ENCODE results near the gene NUMA1.

DNA sequence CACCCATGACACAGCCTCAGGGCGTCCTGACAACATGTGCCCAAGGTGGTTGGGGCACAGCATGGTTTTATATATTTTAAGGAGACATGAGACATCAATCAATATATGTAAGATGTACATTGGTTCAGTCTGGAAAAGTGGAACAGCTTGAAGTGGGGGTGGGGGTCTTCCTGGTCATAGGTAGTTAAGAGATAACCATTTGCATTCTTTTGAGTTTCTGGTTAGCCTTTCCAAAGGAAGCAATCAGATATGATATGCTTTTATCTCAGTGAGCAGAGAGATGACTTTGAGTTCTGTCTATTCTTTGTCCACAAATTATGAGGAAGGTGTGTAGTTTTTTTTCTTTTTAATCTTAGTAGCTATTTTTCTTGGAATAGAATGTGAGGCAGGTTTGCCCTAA, 42.3 kb upstream of the NUMA1 start:
- TF ChIP-seq, protein P1, sequence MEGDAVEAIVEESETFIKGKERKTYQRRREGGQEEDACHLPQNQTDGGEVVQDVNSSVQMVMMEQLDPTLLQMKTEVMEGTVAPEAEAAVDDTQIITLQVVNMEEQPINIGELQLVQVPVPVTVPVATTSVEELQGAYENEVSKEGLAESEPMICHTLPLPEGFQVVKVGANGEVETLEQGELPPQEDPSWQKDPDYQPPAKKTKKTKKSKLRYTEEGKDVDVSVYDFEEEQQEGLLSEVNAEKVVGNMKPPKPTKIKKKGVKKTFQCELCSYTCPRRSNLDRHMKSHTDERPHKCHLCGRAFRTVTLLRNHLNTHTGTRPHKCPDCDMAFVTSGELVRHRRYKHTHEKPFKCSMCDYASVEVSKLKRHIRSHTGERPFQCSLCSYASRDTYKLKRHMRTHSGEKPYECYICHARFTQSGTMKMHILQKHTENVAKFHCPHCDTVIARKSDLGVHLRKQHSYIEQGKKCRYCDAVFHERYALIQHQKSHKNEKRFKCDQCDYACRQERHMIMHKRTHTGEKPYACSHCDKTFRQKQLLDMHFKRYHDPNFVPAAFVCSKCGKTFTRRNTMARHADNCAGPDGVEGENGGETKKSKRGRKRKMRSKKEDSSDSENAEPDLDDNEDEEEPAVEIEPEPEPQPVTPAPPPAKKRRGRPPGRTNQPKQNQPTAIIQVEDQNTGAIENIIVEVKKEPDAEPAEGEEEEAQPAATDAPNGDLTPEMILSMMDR (conservative IDR thresholded peaks at IDR 0.05) = no peak
- TF ChIP-seq ZFX (IDR thresholded peaks at IDR 0.05) = no peak
